Neutrophil (primary cell): ENCODE data around the gene BAIAP2L1.
A peak's percentile ranks its signal among the peaks of the same experiment; 100 is the strongest.

ENCODE experiments used
- H3K27ac ChIP-seq: fragments of 200-600 bp; sonication (generic); 2 replicates; pipeline ENCODE4 v1.5.1; 2016; ENCODE audit warnings: mild to moderate bottlenecking, moderate library complexity
- H3K27me3 ChIP-seq: fragments of 200-600 bp; sonication (generic); 2 replicates; pipeline ENCODE4 v1.6.0; 2016; ENCODE audit warnings: mild to moderate bottlenecking
- H3K36me3 ChIP-seq: fragments of 200-600 bp; sonication (generic); 2 replicates; pipeline ENCODE4 v1.5.1; 2017
- H3K4me1 ChIP-seq, 2 experiments: fragments of 200-600 bp in 1 of 2; sonication (generic) in 1 of 2; 1 replicate in 1 of 2; 2 replicates in 1 of 2; pipeline versions ENCODE4 v1.5.1 to v1.6.1; 2013 to 2016; ENCODE audit warnings: low read depth in 1 of 2, low read length in 1 of 2, mild to moderate bottlenecking in 1 of 2, moderate library complexity in 1 of 2; ENCODE audit not compliant: control insufficient read depth in 1 of 2, insufficient read depth in 1 of 2
- H3K4me3 ChIP-seq, 2 experiments: fragments of 200-600 bp in 1 of 2; sonication (generic) in 1 of 2; 1 replicate in 1 of 2; 2 replicates in 1 of 2; pipeline ENCODE4 v1.5.1; 2013 to 2016; ENCODE audit warnings: low read depth in 1 of 2, low read length in 1 of 2, mild to moderate bottlenecking in 1 of 2, moderate library complexity in 1 of 2
- H3K9me3 ChIP-seq: fragments of 200-600 bp; sonication (generic); 2 replicates; pipeline ENCODE4 v1.5.1; 2016
- CTCF ChIP-seq: fragments of 200-600 bp; sonication (generic); IDR thresholded peaks from 2 replicates; pipeline ENCODE4 v1.5.1; 2016; ENCODE audit warnings: antibody characterized with exemption

The BAIAP2L1 gene

GRCh38 chr7:98280296-98280695 lies 120.6 kb downstream of the BAIAP2L1 start:
- H3K36me3 ChIP-seq, result no peaks in the 10 kb centered on the region
- no peaks in the 10 kb centered on the region for H3K27me3 ChIP-seq
- peak overlapping the region; percentile 72 to 73 for H3K4me3 ChIP-seq
- no peaks in the 10 kb centered on the region for H3K9me3 ChIP-seq
- H3K27ac ChIP-seq, result peak overlapping the region; percentile 98
- peaks cover 62 to 78% of the 10 kb centered on the region in 2 experiments for H3K4me1 ChIP-seq
- TF ChIP-seq CTCF, result no peak

DNA sequence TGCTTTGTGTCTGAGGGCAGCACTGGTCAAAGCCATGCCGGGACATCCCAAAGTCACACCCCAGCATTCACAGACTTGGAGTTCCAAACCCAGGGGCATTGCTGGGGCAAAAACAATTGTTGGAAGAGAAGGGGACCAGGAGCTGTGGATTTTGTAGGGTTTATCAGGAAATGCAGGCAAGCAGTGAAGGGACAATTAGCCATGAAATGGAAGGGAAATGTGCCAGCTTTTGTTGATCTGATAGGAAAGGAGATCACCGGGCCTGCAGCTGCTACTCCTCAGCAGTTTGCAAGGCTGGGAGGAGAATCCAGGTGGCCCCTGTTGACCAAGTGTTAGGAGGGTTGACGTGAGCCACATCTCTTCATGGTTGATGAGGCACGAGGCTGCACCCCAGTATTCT lies 122.0 kb downstream of the BAIAP2L1 start:
- no peak for TF ChIP-seq CTCF
- Histone ChIP-seq H3K9me3 (no peaks in the 10 kb centered on the region), H3K4me1 (peaks cover 66 to 75% of the 10 kb centered on the region in 2 experiments), H3K4me3 (no peak overlapping the region), H3K27me3 (no peaks in the 10 kb centered on the region), H3K27ac (peak overlapping the region; percentile 33), H3K36me3 (no peaks in the 10 kb centered on the region)

- Histone ChIP-seq H3K9me3 (no peaks in the 10 kb centered on the region), H3K27ac (peak overlapping the region; percentile 33), H3K27me3 (no peaks in the 10 kb centered on the region), H3K4me3 (no peak overlapping the region), H3K36me3 (no peaks in the 10 kb centered on the region), H3K4me1 (peaks cover 69 to 72% of the 10 kb centered on the region in 2 experiments)
- no peak for TF ChIP-seq CTCF
Observed at GRCh38 chr7:98278408-98278807, 122.5 kb downstream of the BAIAP2L1 start.

- Histone ChIP-seq H3K4me3 (peak overlapping the region in 1 of 2 experiments; percentile 27), H3K9me3 (no peaks in the 10 kb centered on the region), H3K36me3 (no peaks in the 10 kb centered on the region), H3K27me3 (no peaks in the 10 kb centered on the region), H3K4me1 (peaks cover 60 to 69% of the 10 kb centered on the region in 2 experiments), H3K27ac (peak overlapping the region; percentile 90)
- no peak for TF ChIP-seq CTCF
Observed at GRCh38 chr7:98276241-98276761, 124.6 kb downstream of the BAIAP2L1 start.

GRCh38 chr7:98267303-98267702 lies 133.6 kb downstream of the BAIAP2L1 start:
- Histone ChIP-seq H3K9me3 (no peaks in the 10 kb centered on the region), H3K36me3 (peaks cover 3% of the 10 kb centered on the region), H3K27me3 (no peaks in the 10 kb centered on the region), H3K4me1 (peaks cover 0 to 7% of the 10 kb centered on the region in 2 experiments), H3K4me3 (no peak overlapping the region), H3K27ac (no peak overlapping the region)
- TF ChIP-seq CTCF, result no peak
